Gastroesophageal sphincter (tissue), 4 donors: ENCODE measurements around the gene CC2D2A. TPM values are rescaled to one million over a fixed set of nuclear protein-coding genes. Genes with fewer than 3 reads are reported as not detected.

Source experiments
- ATAC-seq: fragments of 150-250 bp; one replicate; pipeline ENCODE4 v1.9.1; 2016; ENCODE audit warnings: mild to moderate bottlenecking, moderate library complexity
- H3K27ac ChIP-seq, 4 donors: fragments of 200-600 bp; sonication (generic) in 3 of 4; 1 replicate in 3 of 4; 2 replicates in 1 of 4; pipeline ENCODE4 v1.5.1; 2016 to 2019
- H3K27me3 ChIP-seq: fragments of 200-600 bp; sonication (generic); one replicate; pipeline ENCODE4 v1.5.1; 2019
- H3K36me3 ChIP-seq, 2 donors: fragments of 200-600 bp; sonication (generic); one replicate each; pipeline ENCODE4 v1.5.1; 2019; ENCODE audit warnings: control low read depth in 1 of 2
- H3K4me1 ChIP-seq, 3 donors: fragments of 200-600 bp; sonication (generic); 1 replicate in 2 of 3; 2 replicates in 1 of 3; pipeline ENCODE4 v1.5.1; 2016 to 2019; ENCODE audit warnings: control low read depth in 2 of 3
- H3K4me3 ChIP-seq, 2 donors: fragments of 200-600 bp; sonication (generic); one replicate each; pipeline ENCODE4 v1.5.1; 2019; ENCODE audit warnings: mild to moderate bottlenecking in 1 of 2, moderate library complexity in 1 of 2
- H3K9me3 ChIP-seq, 3 donors: fragments of 200-600 bp; sonication (generic); one replicate each; pipeline ENCODE4 v1.5.1; 2017 to 2019; ENCODE audit warnings: control low read depth in 2 of 3
- EP300 ChIP-seq: sonication (generic); formaldehyde crosslinking; IDR thresholded peaks from one replicate; pipeline ENCODE4 v1.6.1; 2017; ENCODE audit warnings: antibody characterized with exemption, mild to moderate bottlenecking
- POLR2A ChIP-seq, 2 donors: fragments of 450-650 bp; IDR thresholded peaks; one replicate each; pipeline ENCODE4 v1.6.1; 2017; ENCODE audit warnings: antibody characterized with exemption in 2 of 2, mild to moderate bottlenecking in 2 of 2, moderate library complexity in 1 of 2
- POLR2AphosphoS5 ChIP-seq: sonication (generic); formaldehyde crosslinking; IDR thresholded peaks from one replicate; pipeline ENCODE4 v1.6.1; 2017; ENCODE audit warnings: antibody characterized with exemption
- WGBS, 2 donors: methylation state at CpG; one replicate each; pipeline ENCODE4 v1.1.5; 2018; ENCODE audit warnings: low coverage in 1 of 2; 5-methylcytosine and 5-hydroxymethylcytosine counted together
- total RNA-seq, 4 donors: library from RNA; depleted of rRNA; stranded (reverse); fragments of >200 nt; gene quantifications; one replicate each; pipeline ENCODE4 v1.1.0, GENCODE V29; 2016
- TF ChIP-seq, protein P1 (sequence below), 4 experiments: fragments of 200-600 bp in 2 of 4; fragments of 450-650 bp in 2 of 4; sonication (generic) in 1 of 4; IDR thresholded peaks; one replicate each; pipeline ENCODE4 v1.5.1; 2017 to 2019; ENCODE audit warnings: antibody characterized with exemption in 4 of 4, mild to moderate bottlenecking in 2 of 4, moderate library complexity in 2 of 4

Gene CC2D2A
- total RNA-seq, 4 donors from 2014 or later = 31.8 to 80.5 (median 58.0) TPM

DNA sequence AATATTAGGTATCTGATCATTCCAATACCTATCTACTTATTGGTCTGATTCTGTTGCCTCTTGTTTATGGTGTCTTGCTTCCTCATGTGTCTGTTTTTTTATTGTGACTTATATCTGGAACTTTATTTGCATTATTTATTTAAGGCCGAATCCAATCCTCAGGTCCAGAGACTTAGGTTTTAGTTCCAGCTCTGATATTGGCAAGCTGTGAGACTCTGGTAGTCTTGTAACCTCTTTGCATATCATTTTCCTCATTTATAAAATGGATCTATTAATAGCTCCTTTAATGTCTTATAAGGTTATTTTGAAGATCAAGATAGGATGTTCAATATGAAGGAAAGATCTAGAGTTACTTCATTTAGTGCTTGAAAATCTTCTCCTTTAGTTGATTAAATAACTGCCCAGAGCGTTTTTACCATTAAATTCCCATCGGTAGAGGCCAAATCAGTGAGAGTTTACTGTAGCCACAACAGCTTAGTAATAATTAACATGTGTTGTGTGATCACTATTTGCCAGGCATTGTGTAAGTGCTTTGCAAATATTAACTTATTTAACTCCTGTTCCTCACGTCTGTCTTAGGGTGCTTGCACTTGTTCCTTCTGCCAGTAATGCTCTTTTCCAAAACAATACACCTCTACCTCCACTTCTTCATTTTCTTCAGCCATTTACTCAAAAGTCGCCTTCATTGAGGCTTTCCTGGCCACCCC is 82.2 kb downstream of the CC2D2A start:
- peaks cover 0 to 50% of the 10 kb centered on the region in 2 donors for H3K36me3 ChIP-seq
- no peaks in the 10 kb centered on the region for H3K27me3 ChIP-seq
- no peaks in the 10 kb centered on the region for H3K9me3 ChIP-seq
- ATAC-seq = no peak
- H3K4me1 ChIP-seq = no peaks in the 10 kb centered on the region
- no peak overlapping the region for H3K27ac ChIP-seq
- 78 to 79% methylated on average over 4 to 5 of the region's 5 CpGs for whole genome bisulfite sequencing, 2 donors
- no peak overlapping the region for H3K4me3 ChIP-seq
- TF ChIP-seq POLR2A (IDR thresholded peaks at IDR 0.05) (no peak), EP300 (no peak), POLR2AphosphoS5 (no peak)
- TF ChIP-seq, protein P1, sequence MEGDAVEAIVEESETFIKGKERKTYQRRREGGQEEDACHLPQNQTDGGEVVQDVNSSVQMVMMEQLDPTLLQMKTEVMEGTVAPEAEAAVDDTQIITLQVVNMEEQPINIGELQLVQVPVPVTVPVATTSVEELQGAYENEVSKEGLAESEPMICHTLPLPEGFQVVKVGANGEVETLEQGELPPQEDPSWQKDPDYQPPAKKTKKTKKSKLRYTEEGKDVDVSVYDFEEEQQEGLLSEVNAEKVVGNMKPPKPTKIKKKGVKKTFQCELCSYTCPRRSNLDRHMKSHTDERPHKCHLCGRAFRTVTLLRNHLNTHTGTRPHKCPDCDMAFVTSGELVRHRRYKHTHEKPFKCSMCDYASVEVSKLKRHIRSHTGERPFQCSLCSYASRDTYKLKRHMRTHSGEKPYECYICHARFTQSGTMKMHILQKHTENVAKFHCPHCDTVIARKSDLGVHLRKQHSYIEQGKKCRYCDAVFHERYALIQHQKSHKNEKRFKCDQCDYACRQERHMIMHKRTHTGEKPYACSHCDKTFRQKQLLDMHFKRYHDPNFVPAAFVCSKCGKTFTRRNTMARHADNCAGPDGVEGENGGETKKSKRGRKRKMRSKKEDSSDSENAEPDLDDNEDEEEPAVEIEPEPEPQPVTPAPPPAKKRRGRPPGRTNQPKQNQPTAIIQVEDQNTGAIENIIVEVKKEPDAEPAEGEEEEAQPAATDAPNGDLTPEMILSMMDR (IDR thresholded peaks at IDR 0.05) = no peak

DNA sequence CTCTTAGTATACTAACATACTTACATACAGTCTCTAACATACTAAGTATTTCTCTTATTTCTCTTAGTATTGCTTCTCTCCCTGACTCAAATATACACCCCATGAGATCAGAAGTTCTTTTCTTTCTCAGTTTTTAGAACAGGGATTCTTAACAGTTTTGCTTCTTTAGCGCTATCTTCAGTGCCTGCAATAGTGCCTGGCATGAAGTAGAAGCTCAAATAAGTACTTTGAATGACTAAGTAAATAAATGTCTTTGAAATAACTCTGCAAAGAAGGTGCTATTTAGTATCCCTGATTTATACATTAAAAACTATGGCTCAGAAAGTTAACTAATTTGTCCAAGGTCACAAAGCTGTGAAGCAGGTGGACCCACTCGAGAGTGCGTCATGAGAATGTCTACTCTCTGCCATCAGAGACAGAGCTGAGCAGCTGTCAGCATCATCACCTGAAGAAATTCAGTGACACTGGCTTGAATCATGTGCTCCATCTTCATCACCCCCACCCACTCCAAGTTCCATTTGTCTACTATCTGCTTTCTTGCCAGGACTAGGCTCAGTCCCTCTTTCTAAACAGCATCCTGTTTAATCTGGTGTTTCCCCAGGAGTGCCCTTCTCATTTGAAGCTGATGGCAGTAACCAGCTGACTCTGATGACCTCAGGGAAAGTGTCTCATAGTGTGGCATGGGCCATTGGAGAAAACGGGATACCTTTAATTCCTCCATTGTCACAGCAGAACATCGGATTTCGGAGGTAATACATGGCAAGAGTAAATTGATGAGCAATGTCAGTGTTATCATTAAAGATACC is 83.1 kb downstream of the CC2D2A start:
- Histone ChIP-seq H3K9me3 (no peaks in the 10 kb centered on the region), H3K4me1 (no peaks in the 10 kb centered on the region), H3K4me3 (no peak overlapping the region), H3K27me3 (no peaks in the 10 kb centered on the region), H3K27ac (no peak overlapping the region), H3K36me3 (peaks cover 0 to 58% of the 10 kb centered on the region in 2 donors)
- WGBS, 2 donors = 92 to 98% methylated on average over 3 to 5 of the region's 6 CpGs
- no peak for ATAC-seq
- no peak for TF ChIP-seq POLR2A (IDR thresholded peaks at IDR 0.05)
- TF ChIP-seq EP300 = no peak
- TF ChIP-seq, protein P1 (IDR thresholded peaks at IDR 0.05) = no peak
- TF ChIP-seq POLR2AphosphoS5 = no peak

DNA sequence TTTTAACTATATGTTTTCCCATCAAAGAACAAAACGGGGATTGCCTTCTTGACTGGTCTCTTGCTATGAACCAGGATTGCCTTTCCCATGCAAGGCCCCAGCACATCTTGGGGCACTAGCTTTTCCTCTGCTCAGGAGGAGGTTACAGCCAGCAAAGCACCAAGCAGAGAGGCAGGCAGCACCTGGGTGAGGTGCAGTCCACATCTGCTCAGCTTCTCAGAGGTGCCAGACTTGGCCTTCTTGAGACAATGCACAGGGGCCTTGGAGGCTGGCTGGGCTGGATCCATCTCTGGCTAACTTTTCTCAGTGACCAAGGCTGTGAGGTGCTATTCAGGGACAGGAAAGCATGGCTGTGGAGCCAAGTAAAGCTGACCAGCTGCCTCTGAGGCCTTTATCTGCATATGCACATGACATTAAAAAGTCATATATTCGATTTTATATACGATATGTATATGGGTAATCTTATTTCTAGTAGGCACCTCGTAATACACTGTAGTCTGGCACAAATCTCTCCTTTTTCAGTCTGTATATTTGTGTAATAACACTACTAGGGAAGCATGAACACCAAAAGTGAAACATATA is 86.9 kb downstream of the CC2D2A start:
- no peaks in the 10 kb centered on the region for H3K27me3 ChIP-seq
- H3K27ac ChIP-seq = no peak overlapping the region
- no peaks in the 10 kb centered on the region for H3K9me3 ChIP-seq
- TF ChIP-seq, protein P1 (IDR thresholded peaks at IDR 0.05) = no peak
- no peak for TF ChIP-seq POLR2A (IDR thresholded peaks at IDR 0.05)
- no peak for TF ChIP-seq POLR2AphosphoS5
- TF ChIP-seq EP300 = no peak
- no peak for ATAC-seq
- peaks cover 0 to 2% (median 0%) of the 10 kb centered on the region in 3 donors for H3K4me1 ChIP-seq
- WGBS, 2 donors = 82 to 94% methylated on average over 4 of the region's 4 CpGs
- peaks cover 0 to 87% of the 10 kb centered on the region in 2 donors for H3K36me3 ChIP-seq
- H3K4me3 ChIP-seq = no peak overlapping the region

DNA sequence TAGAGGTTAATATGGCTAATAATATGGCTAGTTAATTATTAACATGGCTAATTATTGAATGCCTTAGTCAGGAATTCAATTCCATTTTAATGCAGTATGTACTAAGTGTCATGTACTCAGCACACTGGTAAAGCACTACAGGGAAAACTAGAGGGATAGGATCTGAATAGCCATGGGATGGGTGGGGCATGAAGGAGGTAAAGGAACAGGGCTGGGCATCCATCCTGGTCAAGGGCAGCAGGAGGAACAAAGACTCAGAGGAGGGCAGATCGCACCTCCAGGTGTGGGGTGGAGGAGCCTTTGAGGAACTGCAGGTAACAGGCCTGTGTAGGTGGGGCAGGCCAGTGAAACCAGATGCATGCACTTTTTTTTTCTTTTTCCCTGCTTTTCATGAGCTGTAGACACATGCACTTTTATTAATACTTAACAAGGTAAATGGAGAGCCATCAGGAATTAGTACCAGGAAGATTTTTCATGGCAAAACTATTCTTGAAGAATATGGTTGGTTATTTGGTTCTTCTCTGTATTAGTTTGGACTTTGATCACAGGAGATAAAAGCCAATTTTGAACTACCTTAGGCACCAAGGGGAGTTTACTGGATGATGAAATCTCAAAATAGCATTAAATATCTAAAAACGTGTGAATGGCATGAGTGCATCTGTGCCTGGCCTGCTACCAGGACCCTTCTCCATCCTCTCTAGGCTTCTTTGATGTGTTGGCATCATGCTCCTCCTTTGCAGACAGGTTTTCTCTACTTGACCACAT is 88.3 kb downstream of the CC2D2A start:
- H3K4me3 ChIP-seq = no peak overlapping the region
- H3K36me3 ChIP-seq = peaks cover 0 to 87% of the 10 kb centered on the region in 2 donors
- ATAC-seq = no peak
- no peaks in the 10 kb centered on the region for H3K9me3 ChIP-seq
- TF ChIP-seq POLR2A (IDR thresholded peaks at IDR 0.05) (no peak), POLR2AphosphoS5 (no peak), EP300 (no peak)
- TF ChIP-seq, protein P1 (IDR thresholded peaks at IDR 0.05) = no peak
- H3K27ac ChIP-seq = no peak overlapping the region
- peaks cover 0 to 13% (median 0%) of the 10 kb centered on the region in 3 donors for H3K4me1 ChIP-seq
- no peaks in the 10 kb centered on the region for H3K27me3 ChIP-seq
- WGBS, 2 donors = 63 to 67% methylated on average over 2 of the region's 2 CpGs
